SK-MEL-5 (cell line): ENCODE results near the gene RELT. TPM values are rescaled to one million over a fixed set of nuclear protein-coding genes. Genes with fewer than 3 reads are reported as not detected.
A peak's percentile ranks its signal among the peaks of the same experiment; 100 is the strongest.

Experiments
- DNase-seq: peaks from one replicate; pipeline ENCODE4 v3.0.0-alpha.2; 2016; ENCODE audit warnings: low read depth, low spot score
- in situ Hi-C: cut with HindIII; loops from 2 replicates; pipeline ENCODE4 v1.10.0; 2016; ENCODE audit warnings: low sequenced_read_pairs, high pct_unique_total_duplicates, low pct_unique_long_range_greater_than_20kb
- total RNA-seq: library from RNA; depleted of rRNA; stranded (reverse); fragments of >200 nt; shearing (Covaris generic); gene quantifications from 2 replicates; pipeline ENCODE4 v1.2.3, GENCODE V29; 2014

The RELT gene
- total RNA-seq, 1 experiment from 2014 or later: 11.9 TPM

DNA sequence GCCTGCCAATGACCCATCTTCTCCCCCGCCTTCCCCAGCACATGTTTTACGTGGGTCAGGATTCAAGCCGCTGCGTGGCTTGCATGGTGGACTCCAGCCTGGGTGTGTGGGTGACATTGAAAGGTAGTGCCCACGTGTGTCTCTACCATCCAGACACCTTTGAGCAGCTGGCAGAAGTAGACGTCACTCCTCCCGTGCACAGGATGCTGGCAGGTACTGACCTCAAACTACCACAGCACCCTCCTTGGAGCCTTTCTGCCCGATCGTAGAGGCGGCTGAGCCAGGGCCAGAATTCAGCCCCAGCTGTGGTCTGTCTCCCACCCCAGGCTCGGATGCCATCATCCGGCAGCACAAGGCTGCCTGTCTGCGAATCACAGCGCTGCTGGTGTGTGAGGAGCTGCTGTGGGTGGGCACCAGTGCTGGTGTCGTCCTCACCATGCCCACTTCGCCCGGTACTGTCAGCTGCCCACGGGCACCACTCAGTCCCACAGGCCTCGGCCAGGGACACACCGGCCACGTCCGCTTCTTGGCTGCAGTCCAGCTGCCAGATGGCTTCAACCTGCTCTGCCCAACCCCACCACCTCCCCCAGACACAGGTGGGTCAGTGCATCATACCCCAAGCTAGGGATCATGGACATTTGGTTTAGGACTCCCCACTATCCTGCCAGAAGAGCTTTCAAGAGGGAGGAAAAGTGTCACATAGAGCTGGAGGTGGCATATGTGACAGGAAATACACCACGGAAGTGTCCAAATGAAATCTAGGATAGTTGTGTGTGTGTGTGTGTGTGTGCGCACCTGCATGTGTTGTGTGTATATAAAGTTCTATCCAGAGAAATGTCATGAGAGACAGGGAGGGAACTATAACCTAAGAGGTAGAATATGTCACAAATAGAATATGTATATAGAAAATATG is 10.6 kb upstream of the RELT start:
- in situ Hi-C loops: no loop called here
- no peak for DNase-seq

DNA sequence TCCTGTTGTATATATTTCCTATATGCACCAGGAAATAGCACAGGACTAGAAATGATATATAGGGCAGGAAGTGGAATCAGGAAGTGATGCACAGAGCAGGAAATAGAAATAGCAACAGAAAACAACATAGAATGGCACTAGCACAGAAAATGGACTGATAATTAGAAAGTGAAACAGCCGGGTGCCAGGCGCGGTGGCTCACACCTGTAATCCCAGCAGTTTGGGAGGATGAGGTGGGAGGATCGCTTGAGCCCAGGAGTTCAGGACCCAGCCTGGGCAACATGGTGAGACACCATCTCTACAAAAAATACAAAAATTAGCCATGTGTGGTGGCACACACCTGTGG is 10.0 kb upstream of the RELT start:
- in situ Hi-C loops: no loop called here
- DNase-seq: no peak

- no peak for DNase-seq
- in situ Hi-C loops: no loop called here
Observed at GRCh38 chr11:73366953-73367352, 9.2 kb upstream of the RELT start.

GRCh38 chr11:73367482-73368024 is 8.6 kb upstream of the RELT start:
- DNase-seq: no peak
- in situ Hi-C loops: no loop called here

DNA sequence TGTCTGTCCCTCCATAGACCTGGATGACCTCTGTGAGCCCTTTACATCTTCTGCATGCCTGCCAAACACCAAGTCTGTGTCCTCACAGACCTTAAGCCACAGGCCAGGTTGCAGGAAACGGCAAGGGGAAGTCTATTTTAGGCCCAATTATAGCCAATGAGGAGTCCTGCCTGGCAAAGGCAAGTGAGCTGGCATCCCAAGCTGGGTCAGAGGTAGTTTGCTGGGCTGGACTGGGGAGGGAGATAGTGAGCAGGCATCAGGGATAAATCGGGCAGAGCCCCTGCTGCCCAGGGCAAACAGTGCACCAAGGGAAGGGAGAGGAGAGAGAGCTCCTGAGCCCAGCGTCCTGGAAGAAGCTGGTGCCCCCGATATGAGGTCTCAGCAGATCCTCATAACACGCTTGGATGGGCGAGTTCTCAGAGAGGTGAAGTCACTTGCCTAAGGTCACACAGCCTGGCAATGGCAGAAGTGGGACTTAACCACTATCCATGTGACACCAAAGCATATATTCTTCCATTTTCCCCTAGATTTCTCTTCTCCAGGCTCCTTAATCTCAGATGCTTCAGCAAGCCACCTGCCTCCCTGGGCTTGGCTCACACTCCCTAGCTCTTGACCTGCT is 3.7 kb upstream of the RELT start:
- in situ Hi-C loops: no loop called here
- peak; percentile 80 for DNase-seq

DNA sequence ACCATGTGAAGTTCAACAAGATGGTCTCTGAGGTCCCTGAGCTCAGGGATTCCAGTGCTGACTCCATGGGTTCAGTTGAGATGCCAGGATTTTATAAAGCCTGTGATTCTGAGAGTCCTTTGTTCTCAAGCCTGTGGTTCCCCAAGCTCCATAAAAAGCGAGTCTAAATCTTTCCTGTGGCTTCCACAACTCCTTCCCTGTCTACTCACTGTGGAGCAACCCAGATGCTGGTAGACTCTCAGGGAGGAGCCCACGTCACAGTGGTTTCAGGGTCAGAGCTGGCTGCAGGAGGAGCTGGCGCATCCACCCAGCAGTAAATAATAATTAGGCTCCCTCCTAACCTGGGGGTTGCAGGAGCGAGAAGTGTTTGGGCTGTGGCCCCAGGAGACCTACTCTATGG is 2.0 kb upstream of the RELT start:
- in situ Hi-C loops: no loop called here
- DNase-seq: peak; percentile 63

GRCh38 chr11:73375830-73376159 is 404 bp upstream of the RELT start:
- in situ Hi-C loops: no loop called here
- DNase-seq: no peak

GRCh38 chr11:73376803-73377629 is 817 bp downstream of the RELT start:
- in situ Hi-C loops: no loop called here
- peak; percentile 55 for DNase-seq

GRCh38 chr11:73379189-73379880 is 3.1 kb downstream of the RELT start:
- no peak for DNase-seq
- in situ Hi-C loops: no loop called here

DNA sequence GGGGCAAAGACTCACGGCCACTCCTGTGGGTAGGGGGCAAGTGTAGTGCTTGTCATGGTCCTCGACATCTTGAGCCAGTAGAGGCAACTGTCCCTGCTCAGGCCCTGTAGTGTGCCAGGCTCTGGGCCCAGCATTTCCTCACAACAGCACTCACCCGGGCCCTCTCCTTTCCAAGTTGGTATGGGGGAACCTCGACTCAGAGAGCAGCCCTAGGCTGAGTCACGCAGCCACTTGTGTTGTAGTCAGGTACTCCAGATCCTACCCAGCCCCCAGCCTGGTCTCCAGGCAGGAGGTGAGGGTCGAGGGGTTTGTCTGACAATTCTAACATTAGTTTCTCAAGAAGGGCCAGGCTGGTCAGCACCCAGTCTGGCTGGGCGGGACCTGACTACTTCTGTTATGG is 4.1 kb downstream of the RELT start:
- in situ Hi-C loops: no loop called here
- no peak for DNase-seq

DNA sequence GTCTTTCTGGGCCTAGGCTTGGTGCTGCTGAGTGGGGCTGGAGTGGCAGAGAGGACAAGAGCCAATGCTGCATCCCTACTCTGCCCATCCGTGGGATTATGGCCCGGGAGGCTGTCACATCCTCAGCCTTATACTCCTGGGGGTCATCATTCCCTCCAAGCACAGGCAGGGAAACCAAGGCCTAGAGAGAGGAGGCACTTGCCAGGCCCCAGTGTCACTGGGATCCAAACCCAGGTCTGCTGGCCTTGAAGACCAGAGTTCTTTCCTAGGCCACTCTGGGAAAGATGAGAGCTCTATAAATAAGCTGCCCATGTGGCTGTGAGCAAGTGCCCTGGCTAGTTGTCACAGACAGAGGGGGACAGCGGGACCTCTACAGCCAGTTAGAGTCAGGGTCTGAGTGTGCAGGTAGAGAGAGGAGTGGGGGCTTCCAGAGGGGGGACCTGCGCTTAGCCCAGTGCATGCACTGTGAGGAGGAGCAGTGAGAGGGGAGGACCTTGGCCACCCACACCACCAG is 4.8 kb downstream of the RELT start:
- no peak for DNase-seq
- in situ Hi-C loops: no loop called here

DNA sequence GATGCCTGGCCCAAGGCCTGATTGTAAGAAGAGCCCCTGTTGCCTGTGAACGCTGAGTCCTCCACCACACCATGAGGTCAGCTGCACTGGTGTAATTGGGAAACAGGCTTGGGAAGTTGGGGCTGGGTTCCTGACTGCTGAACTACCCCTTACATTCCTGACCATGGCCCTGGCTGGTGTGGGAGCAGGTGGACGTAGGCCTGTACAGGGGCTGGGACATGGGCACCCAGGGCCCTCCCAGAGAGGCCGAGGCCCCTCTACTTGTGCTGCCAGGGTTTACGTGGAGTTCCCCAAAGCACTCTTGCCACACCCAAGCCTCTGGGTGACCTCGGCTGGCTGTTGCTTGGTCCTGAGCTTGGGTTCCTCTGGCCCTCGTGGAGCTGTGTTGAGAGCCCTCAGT is 5.4 kb downstream of the RELT start:
- DNase-seq: no peak
- in situ Hi-C loops: no loop called here

- no peak for DNase-seq
- in situ Hi-C loops: no loop called here
Observed at GRCh38 chr11:73382183-73382582, 6.0 kb downstream of the RELT start.

- in situ Hi-C loops: no loop called here
- no peak for DNase-seq
Observed at GRCh38 chr11:73382747-73383146, 6.5 kb downstream of the RELT start.

DNA sequence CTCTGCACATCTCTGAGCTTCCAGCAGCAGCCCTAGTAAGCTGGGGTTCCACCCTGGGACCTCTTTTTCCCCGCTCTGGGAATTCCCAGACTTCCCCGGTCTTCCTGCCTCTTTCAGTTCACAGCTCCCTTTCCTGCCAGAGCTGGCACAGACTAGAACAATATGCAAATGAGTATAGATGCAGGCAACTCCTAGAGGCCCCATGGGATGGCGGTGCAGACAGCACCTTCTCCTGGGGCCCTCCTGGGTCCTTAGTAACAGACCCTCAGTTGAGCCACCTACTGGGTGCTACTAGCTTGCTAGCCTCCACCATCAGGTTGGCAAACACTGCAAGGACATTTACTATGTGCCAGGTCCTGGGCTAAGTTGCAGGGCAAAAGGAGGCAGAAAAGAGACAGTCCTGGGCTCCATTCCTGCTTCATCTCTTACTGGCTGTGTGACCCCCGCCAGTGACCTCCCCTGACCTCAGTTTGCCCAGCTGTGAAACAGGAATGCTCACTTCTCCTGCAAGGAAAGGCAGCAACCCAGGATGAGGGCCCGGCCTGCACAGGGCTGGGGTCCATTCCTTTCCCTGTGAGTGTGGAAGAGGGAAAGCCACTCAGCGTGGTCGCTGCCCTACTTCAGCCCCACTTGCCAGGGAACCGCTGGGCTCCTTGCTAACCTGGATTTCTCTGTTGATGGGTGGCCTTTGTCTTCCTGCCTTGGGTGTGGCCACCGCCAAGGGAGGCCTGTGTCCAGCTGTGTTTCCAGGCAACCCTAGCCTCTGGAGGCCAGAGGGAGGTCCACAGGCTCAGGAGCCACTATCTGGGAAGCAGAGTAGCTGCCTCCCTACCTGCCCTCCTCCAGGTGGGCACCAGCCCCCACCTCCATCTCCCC is 7.3 kb downstream of the RELT start:
- in situ Hi-C loops: no loop called here

DNA sequence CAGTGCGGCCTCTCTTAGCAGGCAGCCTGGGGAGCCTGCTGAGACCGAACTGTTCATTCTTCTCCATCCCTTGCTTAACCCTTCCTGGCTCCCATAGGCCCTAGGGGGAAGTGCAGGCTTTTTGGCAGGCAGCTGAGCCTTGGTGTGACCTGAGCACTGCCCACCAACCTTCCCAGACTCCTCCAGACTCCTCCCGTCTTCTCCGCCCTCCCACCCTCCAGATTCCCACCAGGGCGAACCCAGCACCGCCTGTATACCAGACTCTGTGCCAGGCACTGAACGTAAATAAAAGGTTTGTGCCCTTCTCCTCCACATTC is 7.9 kb downstream of the RELT start:
- in situ Hi-C loops: no loop called here
- no peak for DNase-seq

More for the DNA sequence above, 7.3 kb downstream of the RELT start:
- DNase-seq: no peak

DNA sequence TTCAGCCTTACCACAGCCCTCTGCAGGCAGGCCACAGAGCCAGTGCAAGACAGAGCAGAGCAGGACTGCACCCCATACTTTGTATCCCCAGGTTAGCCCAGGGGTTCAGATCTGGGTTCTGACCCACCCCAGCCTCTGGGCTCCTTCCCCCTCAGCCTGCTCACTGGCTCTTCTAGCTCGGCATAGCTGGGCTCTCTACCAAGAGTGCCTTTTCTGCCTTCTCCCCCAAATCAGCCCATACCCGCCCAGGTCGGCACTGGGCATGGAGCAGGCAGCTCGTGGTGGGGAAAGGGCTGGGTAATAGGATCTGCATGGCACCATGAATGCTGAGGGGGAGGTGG is 8.3 kb downstream of the RELT start:
- in situ Hi-C loops: no loop called here

More for the DNA sequence above, 8.3 kb downstream of the RELT start:
- DNase-seq: no peak
